ENCODE measurements around the gene GPATCH8.

GPATCH8 gene

DNA sequence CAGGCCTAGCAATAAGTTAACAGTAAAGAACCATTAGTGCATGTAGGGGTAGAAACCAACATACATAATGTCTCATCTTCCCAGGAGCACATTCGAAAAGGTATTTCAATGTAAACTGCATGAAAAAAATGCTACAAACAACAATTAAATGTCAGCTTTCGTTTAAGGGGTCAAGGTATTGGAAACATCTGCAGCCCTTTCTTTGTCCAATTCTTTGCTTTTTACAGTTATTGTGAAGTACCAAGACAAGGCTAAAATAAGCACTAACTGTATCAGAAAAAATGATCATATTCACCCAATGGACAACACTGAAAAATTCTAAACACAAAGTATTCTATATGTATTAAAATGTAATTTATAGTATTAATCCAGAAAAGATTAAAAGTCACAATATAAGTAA is 37.9 kb downstream of the GPATCH8 start:
- Histone ChIP-seq H3K36me3 (ENCODE audit: insufficient read depth, low read length) (peaks cover 33% of the 10 kb centered on the region; the same call in 1 of the 2 replicates), H3K4me2 (ENCODE audit: low read depth, low read length, poor library complexity, severe bottlenecking) (no peak overlapping the region), H3K9me3 (ENCODE audit: insufficient read depth, low read depth, low read length) (no peaks in the 10 kb centered on the region), H4K20me1 (ENCODE audit: insufficient read depth, low read length, poor library complexity, severe bottlenecking) (peaks cover 44% of the 10 kb centered on the region), H3F3A (ENCODE audit: low read depth) (no peaks in the 10 kb centered on the region), H3K9me2 (replicated peaks; ENCODE audit: low read depth, low read length) (no peaks in the 10 kb centered on the region), H2AFZ (ENCODE audit: low read length) (no peak overlapping the region), H3K27me3 (ENCODE audit: insufficient read depth, low read length, poor library complexity, severe bottlenecking) (no peaks in the 10 kb centered on the region), H3K4me3 (ENCODE audit: low read length, poor library complexity, severe bottlenecking) (no peak overlapping the region), H3K4me1 (ENCODE audit: insufficient read depth, low read length, poor library complexity, severe bottlenecking) (no peaks in the 10 kb centered on the region), H3K9ac (ENCODE audit: low read depth, low read length, poor library complexity, severe bottlenecking) (no peak overlapping the region), H3K79me2 (ENCODE audit: insufficient read depth, low read length) (peaks cover 71% of the 10 kb centered on the region)
- no peak for TF ChIP-seq EZH2phosphoT487 (IDR thresholded peaks at IDR 0.05; ENCODE audit: borderline replicate concordance)
- TF ChIP-seq, protein P1, sequence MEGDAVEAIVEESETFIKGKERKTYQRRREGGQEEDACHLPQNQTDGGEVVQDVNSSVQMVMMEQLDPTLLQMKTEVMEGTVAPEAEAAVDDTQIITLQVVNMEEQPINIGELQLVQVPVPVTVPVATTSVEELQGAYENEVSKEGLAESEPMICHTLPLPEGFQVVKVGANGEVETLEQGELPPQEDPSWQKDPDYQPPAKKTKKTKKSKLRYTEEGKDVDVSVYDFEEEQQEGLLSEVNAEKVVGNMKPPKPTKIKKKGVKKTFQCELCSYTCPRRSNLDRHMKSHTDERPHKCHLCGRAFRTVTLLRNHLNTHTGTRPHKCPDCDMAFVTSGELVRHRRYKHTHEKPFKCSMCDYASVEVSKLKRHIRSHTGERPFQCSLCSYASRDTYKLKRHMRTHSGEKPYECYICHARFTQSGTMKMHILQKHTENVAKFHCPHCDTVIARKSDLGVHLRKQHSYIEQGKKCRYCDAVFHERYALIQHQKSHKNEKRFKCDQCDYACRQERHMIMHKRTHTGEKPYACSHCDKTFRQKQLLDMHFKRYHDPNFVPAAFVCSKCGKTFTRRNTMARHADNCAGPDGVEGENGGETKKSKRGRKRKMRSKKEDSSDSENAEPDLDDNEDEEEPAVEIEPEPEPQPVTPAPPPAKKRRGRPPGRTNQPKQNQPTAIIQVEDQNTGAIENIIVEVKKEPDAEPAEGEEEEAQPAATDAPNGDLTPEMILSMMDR (conservative IDR thresholded peaks at IDR 0.05; ENCODE audit: low read length): no peak

DNA sequence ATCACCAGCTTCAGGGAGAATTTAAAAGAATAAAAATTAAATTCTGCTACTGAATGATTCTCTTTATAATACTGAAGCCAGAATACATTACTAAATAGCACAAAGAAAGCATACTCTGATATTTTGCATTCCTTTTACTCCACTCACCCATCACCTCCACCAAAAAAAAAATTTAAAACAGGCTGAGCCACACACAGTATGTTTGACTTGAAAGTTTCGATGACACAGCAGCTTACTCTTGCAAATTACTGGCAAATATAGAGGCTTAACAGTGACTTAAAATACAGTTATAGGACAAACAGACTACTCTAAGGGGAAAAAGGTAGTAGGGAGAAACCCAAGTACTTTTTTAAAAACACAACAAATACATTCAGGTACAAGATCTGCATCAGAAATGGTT is 39.2 kb downstream of the GPATCH8 start:
- no peaks in the 10 kb centered on the region for H3F3A ChIP-seq (ENCODE audit: low read depth)
- no peak overlapping the region for H2AFZ ChIP-seq (ENCODE audit: low read length)
- peaks cover 40% of the 10 kb centered on the region for H4K20me1 ChIP-seq (ENCODE audit: insufficient read depth, low read length, poor library complexity, severe bottlenecking)
- peaks cover 41% of the 10 kb centered on the region; the same call in 1 of the 2 replicates for H3K36me3 ChIP-seq (ENCODE audit: insufficient read depth, low read length)
- H3K9ac ChIP-seq (ENCODE audit: low read depth, low read length, poor library complexity, severe bottlenecking): no peak overlapping the region
- no peaks in the 10 kb centered on the region for H3K27me3 ChIP-seq (ENCODE audit: insufficient read depth, low read length, poor library complexity, severe bottlenecking)
- no peaks in the 10 kb centered on the region for H3K9me2 ChIP-seq (replicated peaks; ENCODE audit: low read depth, low read length)
- H3K4me3 ChIP-seq (ENCODE audit: low read length, poor library complexity, severe bottlenecking): no peak overlapping the region
- no peaks in the 10 kb centered on the region for H3K4me1 ChIP-seq (ENCODE audit: insufficient read depth, low read length, poor library complexity, severe bottlenecking)
- no peak overlapping the region for H3K4me2 ChIP-seq (ENCODE audit: low read depth, low read length, poor library complexity, severe bottlenecking)
- no peaks in the 10 kb centered on the region for H3K9me3 ChIP-seq (ENCODE audit: insufficient read depth, low read depth, low read length)
- peaks cover 65% of the 10 kb centered on the region for H3K79me2 ChIP-seq (ENCODE audit: insufficient read depth, low read length)
- TF ChIP-seq, protein P1 (conservative IDR thresholded peaks at IDR 0.05; ENCODE audit: low read length): no peak
- TF ChIP-seq EZH2phosphoT487 (IDR thresholded peaks at IDR 0.05; ENCODE audit: borderline replicate concordance): no peak

DNA sequence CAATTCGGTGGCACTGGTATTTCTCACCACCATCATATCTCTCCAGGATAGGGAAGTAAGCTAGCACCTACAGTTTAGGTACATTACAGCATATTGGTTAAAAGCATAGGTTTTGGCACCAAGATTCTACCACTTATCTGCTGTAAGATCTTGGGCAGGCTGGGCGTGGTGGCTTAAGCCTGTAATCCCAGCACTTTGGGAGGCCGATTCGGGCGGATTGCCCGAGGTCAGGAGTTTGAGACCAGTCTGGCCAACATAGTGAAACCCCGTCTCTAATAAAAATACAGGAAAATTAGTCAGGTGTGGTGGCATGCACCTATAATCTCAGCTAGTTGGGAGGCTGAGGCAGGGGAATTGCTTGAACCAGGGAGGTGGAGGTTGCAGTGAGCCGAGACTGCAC is 51.4 kb downstream of the GPATCH8 start:
- no peak overlapping the region for H3K9ac ChIP-seq (ENCODE audit: low read depth, low read length, poor library complexity, severe bottlenecking)
- no peak overlapping the region for H3K4me3 ChIP-seq (ENCODE audit: low read length, poor library complexity, severe bottlenecking)
- TF ChIP-seq, protein P1 (conservative IDR thresholded peaks at IDR 0.05; ENCODE audit: low read length): no peak
- TF ChIP-seq EZH2phosphoT487 (IDR thresholded peaks at IDR 0.05; ENCODE audit: borderline replicate concordance): no peak
- peaks cover 20% of the 10 kb centered on the region; the same call in 1 of the 2 replicates for H3K79me2 ChIP-seq (ENCODE audit: insufficient read depth, low read length)
- peaks cover 8% of the 10 kb centered on the region; the same call in 1 of the 2 replicates for H3K36me3 ChIP-seq (ENCODE audit: insufficient read depth, low read length)
- no peaks in the 10 kb centered on the region for H3F3A ChIP-seq (ENCODE audit: low read depth)
- H4K20me1 ChIP-seq (ENCODE audit: insufficient read depth, low read length, poor library complexity, severe bottlenecking): peaks cover 2% of the 10 kb centered on the region
- no peaks in the 10 kb centered on the region for H3K9me2 ChIP-seq (replicated peaks; ENCODE audit: low read depth, low read length)
- H2AFZ ChIP-seq (ENCODE audit: low read length): no peak overlapping the region
- H3K9me3 ChIP-seq (ENCODE audit: insufficient read depth, low read depth, low read length): no peaks in the 10 kb centered on the region
- H3K4me2 ChIP-seq (ENCODE audit: low read depth, low read length, poor library complexity, severe bottlenecking): no peak overlapping the region
- no peaks in the 10 kb centered on the region for H3K4me1 ChIP-seq (ENCODE audit: insufficient read depth, low read length, poor library complexity, severe bottlenecking)
- H3K27me3 ChIP-seq (ENCODE audit: insufficient read depth, low read length, poor library complexity, severe bottlenecking): no peaks in the 10 kb centered on the region
